ENCODE results near the gene PBX2.
A peak's percentile ranks its signal among the peaks of the same experiment; 100 is the strongest.
"Not testable (repeated sequence)": the region's sequence is repeated elsewhere in the genome, so short reads cannot be mapped to it uniquely, and the experiment has no call there.

PBX2 gene, protein sequence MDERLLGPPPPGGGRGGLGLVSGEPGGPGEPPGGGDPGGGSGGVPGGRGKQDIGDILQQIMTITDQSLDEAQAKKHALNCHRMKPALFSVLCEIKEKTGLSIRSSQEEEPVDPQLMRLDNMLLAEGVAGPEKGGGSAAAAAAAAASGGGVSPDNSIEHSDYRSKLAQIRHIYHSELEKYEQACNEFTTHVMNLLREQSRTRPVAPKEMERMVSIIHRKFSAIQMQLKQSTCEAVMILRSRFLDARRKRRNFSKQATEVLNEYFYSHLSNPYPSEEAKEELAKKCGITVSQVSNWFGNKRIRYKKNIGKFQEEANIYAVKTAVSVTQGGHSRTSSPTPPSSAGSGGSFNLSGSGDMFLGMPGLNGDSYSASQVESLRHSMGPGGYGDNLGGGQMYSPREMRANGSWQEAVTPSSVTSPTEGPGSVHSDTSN

DNA sequence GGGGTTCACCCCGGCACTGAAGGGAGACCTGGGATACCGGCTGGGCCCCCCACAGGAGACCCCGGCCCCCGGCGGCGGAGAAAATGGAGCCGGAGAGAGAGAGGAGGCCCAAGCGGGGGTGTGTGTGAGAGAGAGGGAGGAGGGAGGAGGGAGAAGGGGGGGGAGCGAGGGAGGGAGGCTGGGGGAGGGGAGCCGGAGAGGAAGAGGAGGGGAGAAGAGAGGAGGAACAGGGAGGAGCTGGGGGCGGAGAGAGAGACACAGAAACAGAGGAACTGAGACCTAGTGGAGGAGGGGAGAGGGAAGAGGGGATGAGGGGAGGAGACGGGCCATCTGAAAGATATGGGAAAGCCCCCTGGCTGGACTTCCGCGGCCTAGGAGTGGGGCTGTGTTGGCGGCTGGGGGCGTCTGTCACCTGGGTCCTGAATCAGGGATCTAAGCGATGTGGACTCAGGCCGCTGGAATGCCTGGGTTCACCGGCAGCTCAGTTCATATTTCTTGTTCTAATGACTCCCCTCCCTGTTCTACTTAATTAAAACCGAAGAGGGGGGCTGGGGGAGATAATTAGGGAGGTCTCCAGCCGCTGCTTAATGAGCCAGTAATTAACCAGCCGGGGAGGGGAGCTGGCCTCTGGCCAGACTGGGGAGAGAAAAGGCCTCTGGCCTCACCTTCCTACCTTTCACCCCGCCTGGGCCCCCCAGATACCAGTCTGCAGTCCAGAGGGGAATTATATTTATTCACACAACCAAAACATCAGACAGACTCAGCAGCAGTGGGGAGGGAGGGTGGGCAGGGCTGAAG, at the start of gene PBX2:
Gene PBX2 (minus strand): TSS at position 149 of the 798 bp plus-strand sequence. CDS start 287 bp downstream, outside the sequence.
- peak; percentile 69 for DNase-seq

DNA sequence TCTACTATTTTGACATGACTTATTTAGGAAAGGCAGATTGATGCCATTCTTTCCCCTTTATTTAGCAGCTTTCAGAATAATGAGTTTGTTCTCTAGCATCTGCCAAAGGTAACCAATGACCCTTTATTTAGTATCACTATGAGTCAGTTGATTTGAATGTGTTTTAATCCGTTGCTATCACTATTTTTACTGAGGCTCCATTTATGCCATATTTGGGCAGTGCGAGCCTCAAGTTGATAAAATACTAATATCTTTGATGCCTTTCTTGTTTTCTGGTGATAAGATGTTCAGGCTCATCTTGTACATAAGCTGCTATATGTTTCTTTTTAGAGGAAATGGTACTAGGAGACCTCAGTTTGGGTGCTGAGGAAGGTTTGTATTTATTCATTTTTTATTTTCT, 49.5 kb upstream of the PBX2 start:
- DNase-seq = no peak

DNA sequence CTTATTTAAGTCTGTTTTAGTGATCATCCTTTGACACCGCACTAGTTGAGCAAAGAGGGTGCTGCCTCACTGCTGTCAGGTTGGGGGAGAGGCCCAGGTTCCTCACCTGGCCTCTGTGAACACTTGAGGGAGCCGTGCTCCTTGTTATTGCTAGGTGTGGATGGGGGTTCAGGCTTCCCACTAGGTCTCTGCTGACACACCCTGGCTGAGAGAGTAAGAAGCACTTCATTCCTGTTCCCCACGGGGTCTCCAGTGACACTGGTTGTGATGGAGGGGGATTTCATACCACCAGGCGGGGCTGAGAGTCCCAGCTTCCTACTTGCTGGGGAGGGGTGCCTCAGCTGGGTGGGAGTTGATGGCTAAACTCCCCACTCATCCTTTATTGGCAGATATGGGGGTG, 44.9 kb upstream of the PBX2 start:
- DNase-seq = no peak

DNA sequence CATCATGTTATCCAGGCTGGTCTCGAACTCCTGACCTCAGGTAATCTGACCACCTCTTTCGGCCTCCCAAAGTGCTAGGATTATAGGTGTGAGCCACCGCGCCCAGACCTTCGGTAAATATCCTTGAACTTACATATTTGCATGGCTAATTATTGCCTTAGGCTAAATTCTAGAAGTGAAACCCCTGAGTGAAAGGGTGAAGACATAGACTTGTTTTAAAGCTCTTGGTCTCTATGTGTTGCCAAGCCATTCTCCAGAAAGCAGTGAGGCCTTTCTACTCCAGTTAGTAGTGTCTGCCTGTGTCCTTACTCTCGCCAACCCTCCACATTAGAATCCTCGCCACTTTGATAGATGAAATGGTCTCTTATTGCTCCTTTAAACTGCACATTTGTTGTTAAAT, 36.4 kb upstream of the PBX2 start:
- no peak for DNase-seq

DNA sequence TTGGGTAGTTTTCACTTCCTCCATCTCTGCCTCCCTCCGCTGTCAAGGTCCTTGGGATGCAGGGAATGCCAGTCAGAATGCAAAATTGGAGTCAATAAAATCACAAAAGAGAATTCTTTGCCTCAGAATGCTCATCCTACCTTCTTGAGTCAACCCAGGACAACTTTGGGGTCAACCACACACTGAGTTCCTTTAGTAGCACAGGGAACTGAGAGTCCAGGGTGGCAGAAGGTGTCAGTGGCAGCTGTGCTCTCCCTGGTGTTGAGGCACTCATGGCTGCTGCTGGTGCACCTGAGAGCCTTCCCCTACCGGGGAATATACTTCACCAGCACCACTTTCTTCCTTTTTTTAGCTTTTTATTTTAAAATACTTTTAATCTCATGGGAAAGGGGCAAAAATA, 34.7 kb upstream of the PBX2 start:
- no peak for DNase-seq

DNA sequence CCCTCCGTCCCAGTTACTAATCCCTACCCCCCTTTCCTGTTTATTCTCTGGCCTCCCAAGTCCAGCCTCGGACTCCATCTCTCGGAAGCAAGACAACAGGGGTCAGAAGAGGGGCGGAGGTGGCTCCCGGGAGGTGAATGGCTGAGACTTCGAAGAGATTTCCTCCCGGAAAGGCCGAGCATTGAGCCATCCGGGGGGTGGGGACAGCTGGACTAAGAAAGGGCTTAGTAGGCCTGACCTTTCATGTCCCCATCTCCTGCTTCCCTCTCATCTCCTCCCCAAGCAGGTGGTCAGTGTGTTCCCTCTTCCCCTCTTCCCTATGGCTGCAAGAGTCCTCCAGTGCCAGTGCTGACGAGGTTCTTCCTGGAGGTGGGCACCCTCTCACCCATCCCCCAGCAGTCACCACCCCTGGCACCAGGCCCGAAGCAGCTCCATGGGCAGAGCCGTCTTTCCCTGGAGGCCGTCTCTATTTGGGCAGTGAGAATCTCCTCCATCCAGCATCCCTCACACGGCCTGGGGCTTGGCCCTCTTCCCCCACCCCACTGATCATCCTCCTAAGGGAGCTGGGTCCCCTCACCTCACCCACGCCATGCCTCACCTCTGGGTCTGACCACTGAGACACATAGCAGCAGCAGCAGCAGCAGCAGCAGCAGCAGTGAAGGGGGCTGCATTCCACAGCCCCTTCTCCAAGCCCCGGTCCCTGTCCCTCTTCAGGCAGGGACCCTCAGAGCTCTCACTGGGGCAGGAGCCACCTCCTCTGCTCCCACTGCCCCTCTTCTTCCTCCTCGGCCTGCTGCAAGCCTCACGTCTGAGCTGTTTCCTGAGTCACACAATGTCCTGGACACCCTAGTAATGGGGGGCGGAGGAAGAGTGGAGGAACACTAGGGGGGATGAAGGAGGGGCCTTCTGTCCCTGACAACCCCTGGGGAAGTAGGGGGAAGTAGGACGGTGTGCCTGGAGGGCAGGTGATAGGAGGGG, 33.5 kb upstream of the PBX2 start, which contains the start of gene NOTCH4:
Gene NOTCH4 (minus strand): TSS at position 810 of the 978 bp plus-strand sequence. CDS start 139 bp downstream, at position 671.
- DNase-seq = no peak

DNA sequence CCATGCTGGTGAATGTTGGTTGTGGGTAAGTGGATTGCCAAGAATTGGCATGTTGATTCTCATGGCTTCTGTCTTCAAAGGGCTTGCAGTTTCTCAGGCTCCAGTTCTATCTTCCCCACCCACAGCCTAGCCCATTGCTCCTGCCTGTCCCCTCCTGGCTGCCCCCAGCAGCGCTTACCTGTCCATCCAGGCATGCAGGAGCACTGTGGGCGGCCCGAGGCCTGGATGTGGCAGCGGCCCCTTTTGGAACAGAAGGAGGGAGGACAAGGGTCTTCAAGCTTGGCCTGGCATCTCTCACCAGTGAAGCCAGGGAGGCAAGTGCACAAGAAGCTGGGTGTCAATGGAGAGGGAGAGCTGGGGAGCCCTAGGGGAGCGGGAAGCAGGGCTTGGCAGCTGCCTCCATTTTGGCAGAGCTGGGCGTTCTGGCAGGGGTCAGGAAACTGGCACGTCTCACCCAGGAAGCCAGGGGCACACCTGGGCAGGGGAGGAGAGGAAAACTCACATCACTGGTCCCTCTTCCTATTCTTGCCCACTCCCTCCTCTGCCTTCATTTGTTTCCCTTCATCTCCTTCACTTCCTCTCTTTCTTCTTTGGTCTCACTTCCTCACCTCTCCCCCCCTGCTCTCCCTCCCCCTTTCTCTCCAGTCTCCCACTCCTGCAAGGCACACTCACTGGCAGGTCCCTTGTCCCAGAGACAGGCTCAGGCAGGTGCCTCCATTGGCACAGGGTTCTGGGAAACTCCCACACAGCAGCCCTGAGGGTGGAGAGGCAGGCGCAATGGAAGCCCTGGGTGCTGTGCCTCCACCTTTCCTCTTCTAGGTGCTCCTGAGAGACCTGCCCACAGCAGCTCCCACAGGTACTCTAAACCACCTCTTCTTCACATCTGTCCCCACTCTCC, 32.6 kb upstream of the PBX2 start:
- DNase-seq = no peak

DNA sequence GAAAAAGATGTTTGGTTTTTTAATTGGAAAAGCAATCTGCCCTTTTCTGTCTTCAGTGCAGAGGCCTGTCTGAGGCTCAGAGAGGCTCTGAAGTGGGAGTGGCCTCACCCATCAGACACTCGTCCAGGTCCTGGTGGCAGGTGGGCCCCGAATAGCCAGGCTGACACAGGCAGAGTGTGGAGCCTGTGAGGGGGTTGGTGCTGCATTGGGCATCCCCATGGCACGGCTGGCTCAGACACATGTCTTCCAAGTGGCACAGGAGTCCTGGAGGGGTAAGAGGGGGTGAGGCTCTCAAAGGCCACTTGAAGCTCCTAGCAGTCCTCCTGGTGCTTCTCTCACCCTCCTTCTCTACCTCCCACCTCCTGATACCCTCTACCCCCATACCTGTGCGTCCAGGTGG, 30.0 kb upstream of the PBX2 start:
- no peak for DNase-seq

DNA sequence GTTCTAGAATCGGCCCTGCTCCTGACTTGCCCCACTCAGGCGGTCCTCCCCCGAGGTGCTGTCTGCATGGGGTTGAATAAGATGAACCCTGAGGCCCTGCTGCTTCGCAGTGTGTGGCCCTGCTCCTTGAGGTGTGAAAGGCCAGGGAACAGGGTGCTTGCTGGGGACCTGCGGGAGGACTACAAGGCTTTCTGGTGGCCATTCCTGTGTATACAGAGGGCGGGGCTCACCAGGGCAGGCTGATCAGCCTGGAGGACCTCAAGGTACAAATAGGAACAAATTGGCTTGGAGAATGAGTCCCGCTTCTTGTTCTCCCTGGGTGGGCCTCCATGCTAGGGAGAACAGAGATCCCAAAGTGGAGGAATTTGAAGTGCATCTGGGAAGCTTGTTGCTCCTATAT, 28.2 kb upstream of the PBX2 start:
- no peak for DNase-seq

DNA sequence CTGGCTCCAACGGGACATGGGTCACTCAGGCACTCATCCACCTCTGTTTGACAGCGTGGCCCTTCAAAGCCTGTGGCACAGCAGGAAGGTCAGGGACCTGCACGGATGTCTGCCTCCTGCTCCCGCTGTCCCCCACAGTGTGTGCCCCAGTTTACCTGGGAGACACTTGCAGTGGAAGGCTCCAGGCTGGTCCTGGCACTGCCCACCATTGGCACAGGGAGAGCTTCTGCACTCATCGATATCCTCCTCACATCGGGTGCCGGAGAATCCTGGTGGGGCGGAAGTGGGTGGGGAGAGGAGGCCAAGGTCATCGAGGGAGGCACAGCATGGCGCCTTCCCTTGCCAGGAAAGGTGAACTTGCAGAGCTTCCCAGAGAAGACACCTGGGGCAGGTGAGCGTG, 27.0 kb upstream of the PBX2 start:
- DNase-seq = no peak

DNA sequence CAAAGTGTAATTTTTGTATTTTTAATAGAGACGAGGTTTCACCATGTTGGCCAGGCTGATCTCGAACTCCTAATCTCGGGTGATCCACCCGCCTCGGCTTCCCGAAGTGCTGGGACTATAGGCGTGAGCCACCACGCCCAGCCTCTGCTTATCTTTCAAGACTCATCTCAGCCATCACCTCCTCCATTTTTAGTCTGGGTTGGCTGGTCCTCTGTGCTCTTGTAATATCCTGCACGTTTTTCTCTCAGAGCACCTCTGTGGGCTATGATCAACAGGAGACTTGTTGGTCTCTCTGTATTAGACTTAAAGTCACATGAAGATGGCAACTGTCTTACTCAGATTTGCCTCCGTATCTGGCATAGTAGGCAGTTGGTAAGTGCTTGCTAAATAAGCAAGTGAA, 26.3 kb upstream of the PBX2 start:
- no peak for DNase-seq

DNA sequence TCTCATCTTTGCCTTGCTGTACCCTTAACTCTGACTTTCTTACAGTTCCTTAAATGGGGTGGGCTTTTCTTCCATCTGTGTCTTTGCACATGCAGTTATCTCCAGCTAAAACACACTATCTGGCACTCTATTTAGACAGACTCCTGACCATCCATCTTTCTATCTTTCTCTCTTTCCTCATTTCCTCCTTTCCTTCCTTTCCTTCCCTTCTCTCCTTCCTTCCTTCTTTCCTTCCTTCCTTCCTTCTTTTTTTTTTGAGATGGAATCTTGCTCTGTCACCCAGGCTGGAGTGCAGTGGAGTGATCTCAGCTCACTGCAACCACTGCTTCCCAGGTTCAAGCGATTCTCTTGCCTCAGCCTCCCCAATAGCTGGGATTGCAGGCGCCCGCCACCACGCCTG, 25.6 kb upstream of the PBX2 start:
- no peak for DNase-seq

DNA sequence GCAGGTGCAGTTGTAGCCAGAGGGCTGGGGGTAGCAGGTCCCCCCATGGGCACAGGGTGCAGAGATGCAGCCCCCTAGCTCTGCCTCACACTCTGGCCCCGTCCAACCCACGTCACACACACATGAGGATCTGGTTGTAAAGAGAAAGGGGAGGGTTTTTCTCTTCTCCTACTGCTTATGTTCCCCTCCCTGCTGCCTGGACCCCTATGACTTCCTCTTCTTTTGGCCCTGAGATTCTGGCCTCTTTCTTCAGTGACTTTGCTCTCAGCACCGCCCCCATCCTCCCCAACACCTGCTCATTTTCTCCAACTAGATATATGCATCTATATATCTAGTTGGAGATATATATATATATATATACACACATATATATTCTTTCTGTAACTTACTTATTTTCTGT, 24.1 kb upstream of the PBX2 start:
- no peak for DNase-seq

DNA sequence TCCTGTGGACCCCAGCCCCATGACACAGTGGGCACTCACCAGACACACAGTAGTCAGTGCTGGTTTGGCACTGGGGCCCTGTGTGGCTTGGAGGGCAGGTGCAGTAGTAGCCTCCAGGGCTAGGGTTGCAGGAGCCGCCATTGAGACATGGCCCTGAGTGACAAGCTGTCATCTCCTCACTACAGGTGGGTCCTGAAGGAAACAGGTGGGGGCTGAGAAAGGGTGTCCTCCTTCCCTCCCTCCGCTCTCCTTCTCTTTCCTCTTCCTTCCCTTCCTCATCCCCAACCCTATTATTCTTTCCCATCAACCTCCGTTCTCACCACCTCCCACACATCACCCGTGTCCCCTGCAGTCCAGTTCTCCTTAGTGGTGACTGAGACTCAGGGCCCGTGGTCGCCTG, 23.6 kb upstream of the PBX2 start:
- DNase-seq = no peak

DNA sequence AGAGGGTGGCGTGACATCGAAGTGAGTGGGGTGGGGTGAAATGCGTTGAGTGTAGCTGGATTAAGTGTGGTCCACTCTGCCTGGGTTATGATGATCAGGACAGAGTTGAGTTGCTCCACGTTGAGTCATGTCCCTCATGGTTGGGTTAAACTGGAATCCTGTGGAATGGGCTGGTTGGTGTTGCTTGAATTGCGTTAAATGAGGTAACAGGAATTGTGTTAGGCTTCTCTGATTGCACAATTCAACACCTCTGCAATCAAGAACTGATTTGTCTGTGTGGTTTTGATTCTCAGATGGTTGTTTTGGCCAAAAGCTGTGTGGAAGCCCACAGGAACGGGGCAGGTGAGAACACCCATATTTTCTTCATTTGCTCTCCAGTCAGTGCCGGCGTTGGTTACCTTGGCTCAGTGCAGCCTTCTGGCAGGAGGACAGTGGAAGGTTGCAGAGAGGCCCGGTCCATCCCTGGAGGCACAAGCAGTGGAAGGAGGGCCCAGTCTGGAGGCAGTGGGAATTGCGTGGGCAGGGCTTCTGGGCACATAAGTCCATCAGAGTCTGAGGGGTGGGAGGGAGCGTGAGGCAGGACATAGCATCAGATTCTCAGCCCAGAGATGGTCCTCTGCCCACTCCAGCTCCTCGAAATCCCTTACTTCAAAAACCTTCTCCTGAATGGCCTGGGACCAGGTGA, 22.2 kb upstream of the PBX2 start:
- DNase-seq = no peak

DNA sequence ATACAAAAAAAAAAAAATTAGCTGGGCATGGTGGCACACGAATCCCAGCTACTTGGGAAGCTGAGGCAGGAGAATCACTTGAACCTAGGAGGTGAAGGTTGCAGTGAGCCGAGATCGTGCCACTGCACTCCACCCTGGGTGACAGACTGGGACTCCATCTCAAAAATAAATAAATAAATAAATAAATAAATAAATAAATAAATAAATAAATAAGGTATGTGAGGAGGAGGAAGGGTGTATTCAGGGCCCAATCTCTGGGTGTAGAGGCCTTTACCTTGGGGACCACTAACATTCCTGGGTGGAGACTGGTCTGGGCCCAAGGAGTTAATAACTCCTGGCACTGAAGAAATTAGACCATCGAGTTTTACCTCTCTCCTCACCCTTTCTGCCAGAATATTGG, 21.4 kb upstream of the PBX2 start:
- not testable (repeated sequence) for DNase-seq

DNA sequence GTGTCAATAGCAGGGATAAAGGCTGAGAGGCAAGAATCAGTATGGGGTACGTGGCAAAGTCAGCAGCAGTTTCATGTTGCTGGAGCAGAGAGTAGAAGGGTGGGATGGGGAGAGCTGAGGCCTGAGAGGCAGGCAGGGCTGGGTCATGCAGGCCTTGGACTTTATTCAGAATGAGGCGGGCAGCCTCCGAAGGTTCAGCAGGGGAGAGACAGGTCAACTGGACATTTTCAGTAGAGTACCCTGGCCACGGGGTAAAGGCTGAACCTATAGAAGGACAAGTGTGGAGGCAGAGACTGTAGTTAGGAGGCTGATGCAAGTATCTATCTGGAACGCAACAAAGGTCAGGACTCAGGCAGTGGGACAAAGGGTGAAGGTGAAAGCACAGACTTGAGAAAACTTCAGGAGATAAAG, 20.2 kb upstream of the PBX2 start:
- DNase-seq = no peak

DNA sequence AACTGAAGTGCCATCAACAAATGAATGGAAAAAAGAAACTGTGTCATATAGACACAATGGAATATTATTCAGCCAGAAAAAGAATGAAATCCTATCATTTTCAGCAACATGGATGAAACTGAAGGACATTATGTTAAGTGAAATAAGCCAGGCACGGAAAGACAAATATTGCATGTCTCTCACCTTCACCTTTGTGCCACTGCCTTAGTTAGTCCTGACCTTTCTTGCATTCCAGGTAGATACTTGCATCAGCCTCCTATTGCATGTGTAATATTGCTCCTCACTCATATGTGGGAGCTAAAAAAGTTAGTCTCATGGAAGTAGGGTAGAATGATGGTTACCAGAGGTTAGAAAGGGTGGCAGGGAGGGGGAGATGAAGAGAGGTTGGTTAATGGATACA, 19.0 kb upstream of the PBX2 start:
- DNase-seq = no peak

DNA sequence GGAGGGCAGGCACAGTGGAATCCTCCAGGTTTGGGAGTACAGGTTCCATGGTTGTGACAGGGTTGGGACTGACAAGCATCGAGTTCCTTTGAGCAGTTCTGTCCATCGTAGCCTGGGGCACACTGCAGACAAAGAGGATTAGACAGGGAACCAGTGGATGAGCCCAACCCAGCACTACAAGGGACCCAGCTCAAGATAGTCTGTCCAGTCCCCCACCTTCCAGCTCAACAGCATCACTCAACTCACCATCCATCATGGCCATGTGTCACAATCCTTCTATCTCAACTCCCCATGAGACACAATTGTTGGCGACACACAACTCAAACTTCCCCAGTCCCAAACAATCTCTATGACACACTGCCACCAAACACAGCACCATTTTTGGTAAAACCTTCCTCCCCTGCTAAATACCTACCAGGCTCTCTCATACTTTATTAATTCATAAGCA, 14.3 kb upstream of the PBX2 start:
- DNase-seq = no peak

DNA sequence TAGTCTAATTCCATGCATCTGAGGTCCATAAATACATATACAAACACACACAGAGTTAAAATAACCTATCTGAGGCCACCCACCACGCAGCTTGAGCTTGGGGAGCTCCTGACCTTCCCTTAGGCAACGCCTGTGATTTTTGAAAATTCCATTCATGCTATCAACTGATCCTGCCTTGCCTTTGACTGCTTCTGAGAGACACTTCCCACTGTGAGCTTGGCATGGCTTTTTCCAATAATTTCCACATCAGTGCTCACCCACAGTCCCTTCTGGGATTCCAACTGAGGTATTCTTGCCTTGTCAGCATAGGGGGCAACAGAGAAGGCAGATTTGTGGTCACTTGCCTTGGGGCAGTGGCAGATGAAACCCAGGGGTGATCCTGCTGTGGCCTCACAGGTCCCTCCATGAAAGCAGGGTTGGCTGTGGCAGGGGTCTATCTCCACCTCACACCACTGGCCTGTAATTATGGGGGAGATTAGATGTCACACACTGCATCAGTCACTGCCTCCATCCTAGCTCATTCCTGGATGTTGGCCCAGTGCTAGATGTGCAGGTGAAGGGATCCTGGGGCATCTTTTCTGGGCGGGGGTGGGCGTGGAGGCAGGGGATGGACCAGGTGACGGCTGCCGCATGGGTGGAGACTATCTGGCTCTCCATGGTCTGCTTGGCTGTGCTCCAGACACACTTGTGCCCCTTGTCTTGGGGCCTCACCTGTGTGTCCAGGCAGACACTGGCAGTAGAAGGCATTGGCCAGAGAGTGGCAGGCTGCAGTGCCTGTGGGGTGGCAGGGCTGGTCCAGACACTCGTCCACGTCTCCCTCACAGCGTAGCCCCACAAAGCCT, 13.6 kb upstream of the PBX2 start:
- no peak for DNase-seq
